Islet precursor cell (in vitro differentiated cells): Measurements from ENCODE around the gene DENND2D.

ENCODE experiments used
- DNase-seq: peaks from one replicate; pipeline ENCODE4 v3.0.0-alpha.2; 2018

Gene DENND2D

GRCh38 chr1:111202366-111202706 is 1.9 kb upstream of the DENND2D start:
- peak; percentile 54 for DNase-seq

GRCh38 chr1:111201275-111202090 is 1.0 kb upstream of the DENND2D start:
- DNase-seq: peak; percentile 56

GRCh38 chr1:111200802-111201161 is 336 bp upstream of the DENND2D start:
- DNase-seq: no peak

- no peak for DNase-seq
Measured at GRCh38 chr1:111199329-111199728, 1.1 kb downstream of the DENND2D start.

GRCh38 chr1:111198836-111199235 is 1.6 kb downstream of the DENND2D start:
- DNase-seq: no peak

GRCh38 chr1:111197598-111198284 is 2.7 kb downstream of the DENND2D start:
- peak; percentile 83 for DNase-seq

GRCh38 chr1:111196213-111196612 is 4.2 kb downstream of the DENND2D start:
- DNase-seq: peak; percentile 35

- DNase-seq: no peak
Measured at GRCh38 chr1:111195002-111195684, 5.3 kb downstream of the DENND2D start.

GRCh38 chr1:111193712-111194480 is 6.5 kb downstream of the DENND2D start:
- peak; percentile 57 for DNase-seq

- peak; percentile 56 for DNase-seq
Measured at GRCh38 chr1:111192658-111193519, 7.6 kb downstream of the DENND2D start.

- DNase-seq: peak; percentile 50
Measured at GRCh38 chr1:111192074-111192473, 8.4 kb downstream of the DENND2D start.

GRCh38 chr1:111191496-111191895 is 8.9 kb downstream of the DENND2D start:
- DNase-seq: no peak

GRCh38 chr1:111190931-111191451 is 9.5 kb downstream of the DENND2D start:
- peak; percentile 37 for DNase-seq

- no peak for DNase-seq
Measured at GRCh38 chr1:111184663-111185062, 15.8 kb downstream of the DENND2D start.

GRCh38 chr1:111183308-111184069 is 17.0 kb downstream of the DENND2D start:
- no peak for DNase-seq

GRCh38 chr1:111182052-111182451 is 18.4 kb downstream of the DENND2D start:
- DNase-seq: no peak

GRCh38 chr1:111179968-111180533 is 20.4 kb downstream of the DENND2D start:
- no peak for DNase-seq

- DNase-seq: no peak
Measured at GRCh38 chr1:111176678-111177077, 23.8 kb downstream of the DENND2D start.

- DNase-seq: no peak
Measured at GRCh38 chr1:111175349-111175748, 25.1 kb downstream of the DENND2D start.

- no peak for DNase-seq
Measured at GRCh38 chr1:111174070-111174469, 26.4 kb downstream of the DENND2D start.

- no peak for DNase-seq
Measured at GRCh38 chr1:111172463-111172862, 28.0 kb downstream of the DENND2D start.
